HepG2 (cell line): ENCODE data around the gene TCAIM. TPM values are rescaled to one million over a fixed set of nuclear protein-coding genes. Genes with fewer than 3 reads are reported as not detected.

Experiments used
- AGO2 ChIP-seq: fragments of 200-400 bp; formaldehyde crosslinking; optimal IDR thresholded peaks from 2 replicates; pipeline ENCODE3; 2017; ENCODE audit warnings: mild to moderate bottlenecking, low read depth, low read length, moderate library complexity
- ARNT2 ChIP-seq: sonication (generic); formaldehyde crosslinking; IDR thresholded peaks from 2 replicates; pipeline ENCODE4 v1.8.0; 2022; ENCODE audit warnings: mild to moderate bottlenecking, low read depth, missing genetic modification reagents, moderate library complexity
- ESRRA ChIP-seq: sonication (generic); formaldehyde crosslinking; IDR thresholded peaks from 2 replicates; pipeline ENCODE4 v1.5.1; 2020; ENCODE audit warnings: mild to moderate bottlenecking, low read depth, missing genetic modification reagents
- FOSL1 ChIP-seq: sonication (generic); formaldehyde crosslinking; IDR thresholded peaks from 2 replicates; pipeline ENCODE4 v1.9.0; 2021; ENCODE audit warnings: missing genetic modification reagents, borderline replicate concordance
- HOXA3 ChIP-seq: sonication (generic); formaldehyde crosslinking; IDR thresholded peaks from 2 replicates; pipeline ENCODE4 v1.5.0; 2020; ENCODE audit warnings: missing genetic modification reagents
- IKZF1 ChIP-seq: fragments of 450-650 bp; IDR thresholded peaks from 2 replicates; pipeline ENCODE4 v1.7.1; 2016
- KDM5B ChIP-seq: sonication (generic); formaldehyde crosslinking; IDR thresholded peaks from 2 replicates; pipeline ENCODE4 v1.4.0; 2020; ENCODE audit warnings: missing genetic modification reagents, mild to moderate bottlenecking, borderline replicate concordance
- MYC ChIP-seq: sonication (generic); formaldehyde crosslinking; IDR thresholded peaks from 2 replicates; pipeline ENCODE4 v1.9.0; 2021; ENCODE audit warnings: missing genetic modification reagents, borderline replicate concordance
- NONO ChIP-seq, 2 experiments: fragments of 450-650 bp in 1 of 2; sonication (generic) in 1 of 2; formaldehyde crosslinking in 1 of 2; IDR thresholded peaks in 1 of 2; conservative IDR thresholded peaks in 1 of 2; 2 replicates each; pipeline versions ENCODE4 v1.6.1 to v1.8.0; 2017 to 2022; ENCODE audit warnings: mild to moderate bottlenecking in 1 of 2, missing genetic modification reagents in 1 of 2, moderate library complexity in 1 of 2
- RNF2 ChIP-seq: fragments of 450-650 bp; conservative IDR thresholded peaks from 2 replicates; pipeline ENCODE4 v1.6.1; 2016; ENCODE audit warnings: low read depth
- SP1 ChIP-seq, 2 experiments: fragments of 450-650 bp in 1 of 2; sonication (generic) in 1 of 2; formaldehyde crosslinking in 1 of 2; IDR thresholded peaks; 2 replicates each; pipeline versions ENCODE4 v1.4.0 to v1.6.1; 2016 to 2020; ENCODE audit warnings: missing genetic modification reagents in 1 of 2
- ZNF558 ChIP-seq: sonication (generic); formaldehyde crosslinking; IDR thresholded peaks from 2 replicates; pipeline ENCODE4 v1.9.0; 2022; ENCODE audit warnings: mild to moderate bottlenecking, missing genetic modification reagents, borderline replicate concordance
- ZNF781 ChIP-seq: sonication (generic); formaldehyde crosslinking; IDR thresholded peaks from 2 replicates; pipeline ENCODE4 v1.5.1; 2020; ENCODE audit warnings: borderline replicate concordance, mild to moderate bottlenecking, missing genetic modification reagents; ENCODE audit errors: not compliant biosample characterization
- ZNF839 ChIP-seq: sonication (generic); formaldehyde crosslinking; IDR thresholded peaks from 2 replicates; pipeline ENCODE4 v1.4.0; 2020; ENCODE audit warnings: missing genetic modification reagents, mild to moderate bottlenecking, borderline replicate concordance
- polyA plus RNA-seq, 8 experiments: library from polyadenylated mRNA; depleted of rRNA in 3 of 8; stranded (reverse) in 7 of 8; unstranded in 1 of 8; fragments of >200 nt; fragmentation: Illumina TruSeq in 4 of 8; extraction: Trizol in 4 of 8; gene quantifications; 2 replicates each; pipeline versions ENCODE4 v1.2.1 to v1.2.3, GENCODE V29; 2011 to 2016; ENCODE audit warnings: low read depth in 4 of 8, missing spikeins in 1 of 8, mixed read lengths in 1 of 8; ENCODE audit not compliant: insufficient read depth in 1 of 8
- total RNA-seq, 5 experiments: library from RNA; depleted of rRNA; stranded (reverse); fragments of >200 nt; fragmentation: Illumina TruSeq; extraction: Trizol; gene quantifications; 2 replicates each; pipeline ENCODE4 v1.2.3, GENCODE V29; 2016; ENCODE audit warnings: low read depth in 1 of 5
- TF ChIP-seq, protein P1 (sequence below): sonication (generic); formaldehyde crosslinking; IDR thresholded peaks from 2 replicates; pipeline ENCODE4 v1.8.1; 2023; ENCODE audit warnings: mild to moderate bottlenecking, missing genetic modification reagents
- TF ChIP-seq, protein P2 (sequence below): sonication (generic); formaldehyde crosslinking; IDR thresholded peaks from 2 replicates; pipeline ENCODE4 v1.4.0; 2020; ENCODE audit warnings: missing genetic modification reagents
- TF ChIP-seq, protein P3 (sequence below): sonication (generic); formaldehyde crosslinking; IDR thresholded peaks from 2 replicates; pipeline ENCODE4 v1.4.0; 2020; ENCODE audit warnings: missing genetic modification reagents
- TF ChIP-seq, protein P4 (sequence below): sonication (generic); formaldehyde crosslinking; IDR thresholded peaks from 2 replicates; pipeline ENCODE4 v1.4.0; 2020; ENCODE audit warnings: mild to moderate bottlenecking, missing genetic modification reagents

TCAIM gene
- total and polyA plus RNA-seq, 2 of the 13 experiments (the other 11 are each of a cell fraction or from before 2014, with no cell fraction given): 16.9 to 22.6 TPM

- TF ChIP-seq, protein P1, sequence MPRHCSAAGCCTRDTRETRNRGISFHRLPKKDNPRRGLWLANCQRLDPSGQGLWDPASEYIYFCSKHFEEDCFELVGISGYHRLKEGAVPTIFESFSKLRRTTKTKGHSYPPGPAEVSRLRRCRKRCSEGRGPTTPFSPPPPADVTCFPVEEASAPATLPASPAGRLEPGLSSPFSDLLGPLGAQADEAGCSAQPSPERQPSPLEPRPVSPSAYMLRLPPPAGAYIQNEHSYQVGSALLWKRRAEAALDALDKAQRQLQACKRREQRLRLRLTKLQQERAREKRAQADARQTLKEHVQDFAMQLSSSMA: 0 out of 2 replicates have a peak, but pooled peaks have one; percentile 40
- TF ChIP-seq NONO (IDR thresholded peaks at IDR 0.05) (no peak), NONO (CRISPR knock-in tag; conservative IDR thresholded peaks at IDR 0.05) (peak; percentile 98), ESRRA (CRISPR knock-in tag) (peak; percentile 79), RNF2 (0 out of 2 replicates have a peak, but pooled peaks have one; percentile 18), IKZF1 (no peak), AGO2 (no peak), ZNF558 (CRISPR knock-in tag) (no peak), KDM5B (CRISPR knock-in tag) (peak; percentile 76; the same call in 1 of the 2 replicates), ARNT2 (CRISPR knock-in tag) (0 out of 2 replicates have a peak, but pooled peaks have one; percentile 36), ZNF839 (CRISPR knock-in tag) (no peak), FOSL1 (CRISPR knock-in tag) (no peak; the same call in 1 of the 2 replicates), SP1 (IDR thresholded peaks at IDR 0.05) (no peak), SP1 (CRISPR knock-in tag; IDR thresholded peaks at IDR 0.05) (no peak), ZNF781 (CRISPR knock-in tag) (no peak), HOXA3 (CRISPR knock-in tag) (peak; percentile 84), MYC (CRISPR knock-in tag) (peak; percentile 89)
- TF ChIP-seq, protein P2, sequence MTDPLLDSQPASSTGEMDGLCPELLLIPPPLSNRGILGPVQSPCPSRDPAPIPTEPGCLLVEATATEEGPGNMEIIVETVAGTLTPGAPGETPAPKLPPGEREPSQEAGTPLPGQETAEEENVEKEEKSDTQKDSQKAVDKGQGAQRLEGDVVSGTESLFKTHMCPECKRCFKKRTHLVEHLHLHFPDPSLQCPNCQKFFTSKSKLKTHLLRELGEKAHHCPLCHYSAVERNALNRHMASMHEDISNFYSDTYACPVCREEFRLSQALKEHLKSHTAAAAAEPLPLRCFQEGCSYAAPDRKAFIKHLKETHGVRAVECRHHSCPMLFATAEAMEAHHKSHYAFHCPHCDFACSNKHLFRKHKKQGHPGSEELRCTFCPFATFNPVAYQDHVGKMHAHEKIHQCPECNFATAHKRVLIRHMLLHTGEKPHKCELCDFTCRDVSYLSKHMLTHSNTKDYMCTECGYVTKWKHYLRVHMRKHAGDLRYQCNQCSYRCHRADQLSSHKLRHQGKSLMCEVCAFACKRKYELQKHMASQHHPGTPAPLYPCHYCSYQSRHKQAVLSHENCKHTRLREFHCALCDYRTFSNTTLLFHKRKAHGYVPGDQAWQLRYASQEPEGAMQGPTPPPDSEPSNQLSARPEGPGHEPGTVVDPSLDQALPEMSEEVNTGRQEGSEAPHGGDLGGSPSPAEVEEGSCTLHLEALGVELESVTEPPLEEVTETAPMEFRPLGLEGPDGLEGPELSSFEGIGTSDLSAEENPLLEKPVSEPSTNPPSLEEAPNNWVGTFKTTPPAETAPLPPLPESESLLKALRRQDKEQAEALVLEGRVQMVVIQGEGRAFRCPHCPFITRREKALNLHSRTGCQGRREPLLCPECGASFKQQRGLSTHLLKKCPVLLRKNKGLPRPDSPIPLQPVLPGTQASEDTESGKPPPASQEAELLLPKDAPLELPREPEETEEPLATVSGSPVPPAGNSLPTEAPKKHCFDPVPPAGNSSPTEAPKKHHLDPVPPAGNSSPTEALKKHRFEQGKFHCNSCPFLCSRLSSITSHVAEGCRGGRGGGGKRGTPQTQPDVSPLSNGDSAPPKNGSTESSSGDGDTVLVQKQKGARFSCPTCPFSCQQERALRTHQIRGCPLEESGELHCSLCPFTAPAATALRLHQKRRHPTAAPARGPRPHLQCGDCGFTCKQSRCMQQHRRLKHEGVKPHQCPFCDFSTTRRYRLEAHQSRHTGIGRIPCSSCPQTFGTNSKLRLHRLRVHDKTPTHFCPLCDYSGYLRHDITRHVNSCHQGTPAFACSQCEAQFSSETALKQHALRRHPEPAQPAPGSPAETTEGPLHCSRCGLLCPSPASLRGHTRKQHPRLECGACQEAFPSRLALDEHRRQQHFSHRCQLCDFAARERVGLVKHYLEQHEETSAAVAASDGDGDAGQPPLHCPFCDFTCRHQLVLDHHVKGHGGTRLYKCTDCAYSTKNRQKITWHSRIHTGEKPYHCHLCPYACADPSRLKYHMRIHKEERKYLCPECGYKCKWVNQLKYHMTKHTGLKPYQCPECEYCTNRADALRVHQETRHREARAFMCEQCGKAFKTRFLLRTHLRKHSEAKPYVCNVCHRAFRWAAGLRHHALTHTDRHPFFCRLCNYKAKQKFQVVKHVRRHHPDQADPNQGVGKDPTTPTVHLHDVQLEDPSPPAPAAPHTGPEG (CRISPR knock-in tag): no peak
- TF ChIP-seq, protein P3, sequence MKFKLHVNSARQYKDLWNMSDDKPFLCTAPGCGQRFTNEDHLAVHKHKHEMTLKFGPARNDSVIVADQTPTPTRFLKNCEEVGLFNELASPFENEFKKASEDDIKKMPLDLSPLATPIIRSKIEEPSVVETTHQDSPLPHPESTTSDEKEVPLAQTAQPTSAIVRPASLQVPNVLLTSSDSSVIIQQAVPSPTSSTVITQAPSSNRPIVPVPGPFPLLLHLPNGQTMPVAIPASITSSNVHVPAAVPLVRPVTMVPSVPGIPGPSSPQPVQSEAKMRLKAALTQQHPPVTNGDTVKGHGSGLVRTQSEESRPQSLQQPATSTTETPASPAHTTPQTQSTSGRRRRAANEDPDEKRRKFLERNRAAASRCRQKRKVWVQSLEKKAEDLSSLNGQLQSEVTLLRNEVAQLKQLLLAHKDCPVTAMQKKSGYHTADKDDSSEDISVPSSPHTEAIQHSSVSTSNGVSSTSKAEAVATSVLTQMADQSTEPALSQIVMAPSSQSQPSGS (CRISPR knock-in tag): peak; percentile 76; the same call in 1 of the 2 replicates
- TF ChIP-seq, protein P4, sequence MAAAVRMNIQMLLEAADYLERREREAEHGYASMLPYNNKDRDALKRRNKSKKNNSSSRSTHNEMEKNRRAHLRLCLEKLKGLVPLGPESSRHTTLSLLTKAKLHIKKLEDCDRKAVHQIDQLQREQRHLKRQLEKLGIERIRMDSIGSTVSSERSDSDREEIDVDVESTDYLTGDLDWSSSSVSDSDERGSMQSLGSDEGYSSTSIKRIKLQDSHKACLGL: no peak
Observed at GRCh38 chr3:44439499-44440295, 101.1 kb downstream of the TCAIM start (continued).
